Fibroblast of lung (primary cell): ENCODE results near the gene SCP2.

Source experiments
- EZH2 ChIP-seq: IDR thresholded peaks from 2 replicates; pipeline ENCODE4 v1.5.1; 2012; ENCODE audit warnings: low read length, control low read depth, mild to moderate bottlenecking; ENCODE audit errors: missing control alignments
- TF ChIP-seq, protein P1 (sequence below), 2 donors: IDR thresholded peaks in 1 of 2; conservative IDR thresholded peaks in 1 of 2; 1 replicate in 1 of 2; 2 replicates in 1 of 2; pipeline ENCODE4 v1.5.1; 2011 to 2012; ENCODE audit warnings: low read length in 2 of 2, control low read depth in 1 of 2, inconsistent platforms in 1 of 2, low read depth in 1 of 2, mild to moderate bottlenecking in 1 of 2

DNA sequence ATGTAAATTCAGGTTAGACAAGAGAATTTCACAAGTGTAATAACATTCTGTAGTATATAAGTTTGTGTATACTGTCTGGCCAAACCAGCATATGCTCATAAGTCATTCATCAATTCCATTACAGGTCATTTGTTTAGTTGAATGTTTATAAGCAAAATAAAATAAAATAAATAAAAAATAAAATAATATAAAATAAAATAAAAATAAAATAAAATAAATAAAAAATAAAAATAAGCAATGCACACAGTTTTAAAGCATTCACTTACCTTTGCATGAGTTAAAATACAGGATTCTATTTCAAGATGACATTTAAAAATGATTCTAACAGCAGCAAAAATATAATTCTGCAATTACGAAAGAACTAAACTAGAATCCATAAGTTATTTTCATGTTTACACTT, 144.8 kb downstream of the SCP2 start:
- TF ChIP-seq, protein P1, sequence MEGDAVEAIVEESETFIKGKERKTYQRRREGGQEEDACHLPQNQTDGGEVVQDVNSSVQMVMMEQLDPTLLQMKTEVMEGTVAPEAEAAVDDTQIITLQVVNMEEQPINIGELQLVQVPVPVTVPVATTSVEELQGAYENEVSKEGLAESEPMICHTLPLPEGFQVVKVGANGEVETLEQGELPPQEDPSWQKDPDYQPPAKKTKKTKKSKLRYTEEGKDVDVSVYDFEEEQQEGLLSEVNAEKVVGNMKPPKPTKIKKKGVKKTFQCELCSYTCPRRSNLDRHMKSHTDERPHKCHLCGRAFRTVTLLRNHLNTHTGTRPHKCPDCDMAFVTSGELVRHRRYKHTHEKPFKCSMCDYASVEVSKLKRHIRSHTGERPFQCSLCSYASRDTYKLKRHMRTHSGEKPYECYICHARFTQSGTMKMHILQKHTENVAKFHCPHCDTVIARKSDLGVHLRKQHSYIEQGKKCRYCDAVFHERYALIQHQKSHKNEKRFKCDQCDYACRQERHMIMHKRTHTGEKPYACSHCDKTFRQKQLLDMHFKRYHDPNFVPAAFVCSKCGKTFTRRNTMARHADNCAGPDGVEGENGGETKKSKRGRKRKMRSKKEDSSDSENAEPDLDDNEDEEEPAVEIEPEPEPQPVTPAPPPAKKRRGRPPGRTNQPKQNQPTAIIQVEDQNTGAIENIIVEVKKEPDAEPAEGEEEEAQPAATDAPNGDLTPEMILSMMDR (conservative IDR thresholded peaks at IDR 0.05 in 1 of 2, IDR thresholded peaks at IDR 0.05 in 1 of 2; ENCODE audit: low read depth in 1 of 2, low read length in 2 of 2): no peak
- TF ChIP-seq EZH2: no peak
